Testis (tissue), 2 donors: Measurements from ENCODE around the gene GPD1L.

Experiments
- POLR2A ChIP-seq: fragments of 450-650 bp; IDR thresholded peaks from one replicate; pipeline ENCODE4 v1.6.1; 2017; ENCODE audit warnings: antibody characterized with exemption, mild to moderate bottlenecking, moderate library complexity
- TF ChIP-seq, protein P1 (sequence below), 3 experiments: fragments of 450-650 bp in 2 of 3; fragments of 200-600 bp in 1 of 3; sonication (generic) in 1 of 3; IDR thresholded peaks; one replicate each; pipeline ENCODE4 v1.5.1; 2016 to 2019; ENCODE audit warnings: antibody characterized with exemption in 3 of 3, mild to moderate bottlenecking in 2 of 3, moderate library complexity in 1 of 3

DNA sequence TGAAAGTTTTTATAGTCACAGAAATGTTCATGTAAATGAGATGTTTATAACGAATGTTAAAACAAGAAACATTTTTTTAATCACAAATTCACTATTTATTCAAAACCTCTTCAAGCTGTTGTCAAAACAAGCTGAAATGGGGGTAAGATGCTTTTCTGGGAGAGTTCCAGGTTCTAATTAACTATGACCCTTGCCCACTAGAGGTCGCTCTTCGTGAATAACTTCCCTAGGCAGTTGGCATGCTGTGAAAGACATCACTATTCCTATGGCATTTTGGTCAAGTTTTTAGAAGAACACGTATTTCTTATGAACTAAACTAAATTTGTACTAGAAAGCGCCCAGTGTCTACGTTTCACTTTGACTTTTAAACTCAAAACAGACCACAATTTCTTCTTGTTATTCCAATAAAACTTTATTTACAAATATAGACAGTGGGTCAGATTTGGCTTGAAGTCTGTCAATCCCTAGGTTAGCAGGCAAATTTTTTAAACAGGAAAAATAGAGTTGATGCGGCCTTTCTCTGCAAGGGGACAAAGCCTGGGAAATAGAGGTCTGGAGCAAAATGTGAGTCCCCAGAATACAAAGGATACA lies 69.3 kb downstream of the GPD1L start:
- TF ChIP-seq, protein P1, sequence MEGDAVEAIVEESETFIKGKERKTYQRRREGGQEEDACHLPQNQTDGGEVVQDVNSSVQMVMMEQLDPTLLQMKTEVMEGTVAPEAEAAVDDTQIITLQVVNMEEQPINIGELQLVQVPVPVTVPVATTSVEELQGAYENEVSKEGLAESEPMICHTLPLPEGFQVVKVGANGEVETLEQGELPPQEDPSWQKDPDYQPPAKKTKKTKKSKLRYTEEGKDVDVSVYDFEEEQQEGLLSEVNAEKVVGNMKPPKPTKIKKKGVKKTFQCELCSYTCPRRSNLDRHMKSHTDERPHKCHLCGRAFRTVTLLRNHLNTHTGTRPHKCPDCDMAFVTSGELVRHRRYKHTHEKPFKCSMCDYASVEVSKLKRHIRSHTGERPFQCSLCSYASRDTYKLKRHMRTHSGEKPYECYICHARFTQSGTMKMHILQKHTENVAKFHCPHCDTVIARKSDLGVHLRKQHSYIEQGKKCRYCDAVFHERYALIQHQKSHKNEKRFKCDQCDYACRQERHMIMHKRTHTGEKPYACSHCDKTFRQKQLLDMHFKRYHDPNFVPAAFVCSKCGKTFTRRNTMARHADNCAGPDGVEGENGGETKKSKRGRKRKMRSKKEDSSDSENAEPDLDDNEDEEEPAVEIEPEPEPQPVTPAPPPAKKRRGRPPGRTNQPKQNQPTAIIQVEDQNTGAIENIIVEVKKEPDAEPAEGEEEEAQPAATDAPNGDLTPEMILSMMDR (IDR thresholded peaks at IDR 0.05) = peak in 2 of 3 experiments; percentile 53 to 63
- no peak for TF ChIP-seq POLR2A
